ENCODE results near the gene FAM111B. TPM values are rescaled to one million over a fixed set of nuclear protein-coding genes. Genes with fewer than 3 reads are reported as not detected.
A peak's percentile ranks its signal among the peaks of the same experiment; 100 is the strongest.

Gene FAM111B
- total and polyA plus RNA-seq, 2 of the 8 experiments (the other 6 are each of a cell fraction or from before 2014, with no cell fraction given) = 4.8 to 38.1 TPM

GRCh38 chr11:59171508-59172322 is 64.7 kb downstream of the FAM111B start, which contains the start of gene DTX4:
TSS of gene DTX4 (plus strand) at chr11:59172132. CDS start at chr11:59172596, 464 bp downstream.
- peak within 1 kb of the TSS; percentile 46 for H3K4ac ChIP-seq (replicated peaks; ENCODE audit: insufficient read length, low read depth, low read length)
- peak within 1 kb of the TSS; percentile 87 for H4K8ac ChIP-seq (ENCODE audit: extremely low read depth, insufficient read depth, low read length)
- peak within 1 kb of the TSS; percentile 95 for H3K18ac ChIP-seq (ENCODE audit: extremely low read depth, low read length)
- peaks cover 2% of the 10 kb centered on the region in 2 experiments for H4K20me1 ChIP-seq (replicated peaks in 1 of 2; ENCODE audit: control insufficient read depth in 1 of 2, insufficient read depth in 2 of 2, low read length in 2 of 2)
- no peaks in the 10 kb centered on the region for H3K36me3 ChIP-seq (ENCODE audit: control insufficient read depth in 2 of 4, insufficient read depth in 4 of 4, low read length in 3 of 4)
- DNase-seq (ENCODE audit: low read depth in 1 of 2, low spot score in 2 of 2) (peak; percentile 79 to 95), FAIRE-seq (no peak)
- H2AFZ ChIP-seq (ENCODE audit: low read length) = peak within 1 kb of the TSS; percentile 85; the same call in 1 of the 2 replicates
- no peak within 1 kb of the TSS for H3K23ac ChIP-seq (ENCODE audit: insufficient read length)
- peaks cover 18% of the 10 kb centered on the region for H3K23me2 ChIP-seq (ENCODE audit: low read depth, low read length)
- CTCF ChIA-PET (ENCODE audit: partially characterized antibody) = interaction anchor here (0.6 to 9.6 kb wide), 35 partner anchors 10 to 1535 kb away, joined by 3 to 201 read pairs (median 4); partner anchors contain the start of genes FAM111A and OR5A2
- peak within 1 kb of the TSS; percentile 70 for H4K5ac ChIP-seq (ENCODE audit: insufficient read length, low read depth, low read length)
- H2BK5ac ChIP-seq (ENCODE audit: low read depth, low read length) = peak within 1 kb of the TSS; percentile 87
- peak within 1 kb of the TSS; percentile 48 to 95 (median 92) for H3K4me3 ChIP-seq (ENCODE audit: extremely low read depth in 1 of 4, insufficient read depth in 2 of 4, low read depth in 3 of 4, low read length in 4 of 4)
- peak within 1 kb of the TSS; percentile 69 for H2BK120ac ChIP-seq (replicated peaks; ENCODE audit: low read depth, low read length)
- peak within 1 kb of the TSS; percentile 99 for H2BK15ac ChIP-seq (ENCODE audit: low read length)
- peaks cover 0 to 12% of the 10 kb centered on the region in 2 experiments; a peak in 1 of 4 replicates for H3K79me2 ChIP-seq (ENCODE audit: control insufficient read depth in 1 of 2, insufficient read depth in 2 of 2, low read length in 2 of 2)
- no peak within 1 kb of the TSS for H2BK20ac ChIP-seq (ENCODE audit: low read length)
- H4K91ac ChIP-seq (replicated peaks; ENCODE audit: insufficient read length, low read length) = peak within 1 kb of the TSS; percentile 97
- H3K9ac ChIP-seq (replicated peaks in 1 of 4; ENCODE audit: extremely low read depth in 1 of 4, low read depth in 3 of 4, low read length in 3 of 4) = peak within 1 kb of the TSS; percentile 33 to 95 (median 84)
- no peaks in the 10 kb centered on the region for H3K79me1 ChIP-seq (ENCODE audit: low read depth, low read length)
- H3K4me1 ChIP-seq (replicated peaks in 1 of 4; ENCODE audit: control insufficient read depth in 3 of 4, insufficient read depth in 4 of 4, low read length in 3 of 4) = peaks cover 4 to 10% (median 7%) of the 10 kb centered on the region in 4 experiments; a peak in 6 of 7 replicates
- no peaks in the 10 kb centered on the region for H3K9me3 ChIP-seq (ENCODE audit: insufficient read depth in 2 of 2, low read depth in 1 of 2, low read length in 1 of 2)
- WGBS, 2 experiments (ENCODE audit: extremely low coverage in 1 of 2, insufficient coverage in 1 of 2, insufficient read length in 1 of 2, insufficient replicate concordance in 2 of 2, low coverage in 1 of 2, low lambda C conversion rate in 2 of 2, missing lambda C conversion rate in 1 of 2) = 1% methylated on average over 38 of the region's 64 CpGs; no CpG with 5 or more reads in 1 of the 2 experiments
- H2AK5ac ChIP-seq (ENCODE audit: low read depth, low read length) = no peak within 1 kb of the TSS
- H3K27ac ChIP-seq (ENCODE audit: low read depth, low read length) = peak within 1 kb of the TSS; percentile 90
- no peak within 1 kb of the TSS for H3K14ac ChIP-seq (ENCODE audit: insufficient read length)
- no peaks in the 10 kb centered on the region for H3K27me3 ChIP-seq (replicated peaks in 1 of 4; ENCODE audit: control insufficient read depth in 3 of 4, extremely low read depth in 1 of 4, insufficient read depth in 3 of 4, low read length in 3 of 4)
- POLR2A ChIA-PET (ENCODE audit: partially characterized antibody) = interaction anchor here (0.7 to 5.5 kb wide), 13 partner anchors 13 to 642 kb away, joined by 3 to 79 read pairs (median 4); partner anchors contain the start of genes OR5A2 and PATL1
- H2BK12ac ChIP-seq (ENCODE audit: low read depth, low read length) = peak within 1 kb of the TSS; percentile 72
- peak within 1 kb of the TSS; percentile 98 to 99 for H3K4me2 ChIP-seq (ENCODE audit: insufficient read depth in 1 of 2, low read depth in 2 of 2, low read length in 2 of 2)
- peak within 1 kb of the TSS; percentile 83 for H3K56ac ChIP-seq (replicated peaks; ENCODE audit: insufficient read length, low read depth, low read length)
- no peak for TF ChIP-seq KDM1A (IDR thresholded peaks at IDR 0.05; ENCODE audit: borderline replicate concordance, low read length)
